Mesendoderm (in vitro differentiated cells): ENCODE data around the gene TMCC2.

Source experiments
- DNase-seq: peaks from one replicate; pipeline ENCODE4 v3.0.0; 2013
- H2AK5ac ChIP-seq: 2 replicates; pipeline ENCODE4 v1.6.1; 2013; ENCODE audit warnings: low read length, inconsistent platforms
- H2BK120ac ChIP-seq: 2 replicates; pipeline ENCODE4 v1.6.1; 2013; ENCODE audit warnings: low read depth, mild to moderate bottlenecking, low read length, moderate library complexity, mixed read lengths
- H2BK15ac ChIP-seq: replicated peaks from 2 replicates; pipeline ENCODE4 v1.6.1; 2013; ENCODE audit warnings: low read depth, mild to moderate bottlenecking, moderate library complexity
- H2BK5ac ChIP-seq: 2 replicates; pipeline ENCODE4 v1.6.1; 2013; ENCODE audit warnings: low read length, inconsistent platforms
- H3K18ac ChIP-seq: 2 replicates; pipeline ENCODE4 v1.6.1; 2013; ENCODE audit warnings: mild to moderate bottlenecking, low read length, mixed read lengths
- H3K23ac ChIP-seq: one replicate; pipeline ENCODE4 v1.6.1; 2013; ENCODE audit warnings: low read length
- H3K27ac ChIP-seq: 2 replicates; pipeline ENCODE4 v1.5.1; 2013; ENCODE audit warnings: low read depth, mild to moderate bottlenecking, inconsistent platforms, low read length, moderate library complexity
- H3K27me3 ChIP-seq: 2 replicates; pipeline ENCODE4 v1.6.1; 2013; ENCODE audit warnings: low read length, control low read depth, mild to moderate bottlenecking, inconsistent platforms; ENCODE audit not compliant: insufficient read depth, poor library complexity
- H3K36me3 ChIP-seq: 2 replicates; pipeline ENCODE4 v1.6.1; 2013; ENCODE audit warnings: low read length, inconsistent platforms; ENCODE audit not compliant: control insufficient read depth, insufficient read depth
- H3K4ac ChIP-seq: one replicate; pipeline ENCODE4 v1.6.1; 2013; ENCODE audit warnings: low read depth, mild to moderate bottlenecking, low read length, moderate library complexity
- H3K4me1 ChIP-seq: 2 replicates; pipeline ENCODE4 v1.6.1; 2013; ENCODE audit warnings: low read depth, low read length, inconsistent platforms; ENCODE audit not compliant: control insufficient read depth
- H3K4me2 ChIP-seq: 2 replicates; pipeline ENCODE4 v1.6.1; 2013; ENCODE audit warnings: low read length
- H3K4me3 ChIP-seq: 2 replicates; pipeline ENCODE4 v1.5.1; 2013; ENCODE audit warnings: mild to moderate bottlenecking, low read length
- H3K56ac ChIP-seq: one replicate; pipeline ENCODE4 v1.6.1; 2013; ENCODE audit warnings: low read length
- H3K79me1 ChIP-seq: 2 replicates; pipeline ENCODE4 v1.6.1; 2013; ENCODE audit warnings: low read length, inconsistent platforms
- H3K79me2 ChIP-seq: 2 replicates; pipeline ENCODE4 v1.6.1; 2013; ENCODE audit warnings: mild to moderate bottlenecking, low read length; ENCODE audit not compliant: control insufficient read depth, insufficient read depth
- H3K9ac ChIP-seq: 2 replicates; pipeline ENCODE4 v1.6.1; 2013; ENCODE audit warnings: low read length, inconsistent platforms
- H4K5ac ChIP-seq: one replicate; pipeline ENCODE4 v1.6.1; 2013; ENCODE audit warnings: low read length
- H4K8ac ChIP-seq: one replicate; pipeline ENCODE4 v1.6.1; 2013; ENCODE audit warnings: low read depth, mild to moderate bottlenecking, control low read depth, low read length, moderate library complexity
- WGBS: extraction: QIAGEN DNeasy Blood & Tissue Kit; methylation state at CpG from one replicate; pipeline ENCODE4 v1.1.7; 2013; ENCODE audit warnings: low lambda C conversion rate, missing lambda C conversion rate; ENCODE audit not compliant: insufficient coverage; ENCODE audit errors: extremely low coverage; 5-methylcytosine and 5-hydroxymethylcytosine counted together

The TMCC2 gene

GRCh38 chr1:205243350-205244191 is 15.8 kb downstream of the TMCC2 start:
- H3K79me2 ChIP-seq, result no peaks in the 10 kb centered on the region
- no peak overlapping the region for H2BK5ac ChIP-seq
- no peaks in the 10 kb centered on the region for H3K4me1 ChIP-seq
- H2BK15ac ChIP-seq, result no peak overlapping the region
- no peaks in the 10 kb centered on the region for H3K79me1 ChIP-seq
- no CpG with 5 or more reads among the region's 8 CpGs for WGBS
- no peaks in the 10 kb centered on the region for H3K27me3 ChIP-seq
- H4K5ac ChIP-seq, result no peak overlapping the region
- no peak overlapping the region for H2BK120ac ChIP-seq
- H2AK5ac ChIP-seq, result no peak overlapping the region
- H3K56ac ChIP-seq, result no peak overlapping the region
- H3K36me3 ChIP-seq, result no peaks in the 10 kb centered on the region
- H3K4me2 ChIP-seq, result no peak overlapping the region
- no peak overlapping the region for H3K4ac ChIP-seq
- no peak overlapping the region for H3K4me3 ChIP-seq
- no peak for DNase-seq
- no peak overlapping the region for H3K9ac ChIP-seq
- H4K8ac ChIP-seq, result no peak overlapping the region
- no peak overlapping the region for H3K23ac ChIP-seq
- H3K27ac ChIP-seq, result no peak overlapping the region
- no peak overlapping the region for H3K18ac ChIP-seq

DNA sequence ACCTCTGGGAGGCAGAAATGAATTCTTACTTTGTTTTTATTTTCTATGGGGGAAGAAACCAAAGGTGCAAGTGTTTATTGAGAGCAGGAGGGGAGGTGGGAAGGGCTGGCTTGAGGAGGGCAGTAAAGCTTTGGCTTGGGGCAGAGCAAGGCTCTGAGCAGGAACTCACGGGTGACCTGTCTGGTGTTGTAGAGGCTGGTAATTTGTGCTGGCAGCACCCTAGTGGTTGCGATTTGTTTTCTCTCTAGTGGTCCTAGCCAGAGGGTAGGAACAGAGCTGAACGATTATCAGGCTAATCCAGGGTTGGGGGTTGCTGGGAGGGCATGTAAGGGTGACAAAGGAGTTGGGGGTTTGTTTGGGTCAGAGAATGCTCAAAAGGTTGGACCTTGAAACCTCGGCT is 16.6 kb downstream of the TMCC2 start:
- H3K4ac ChIP-seq, result no peak overlapping the region

GRCh38 chr1:205245096-205245495 is 17.4 kb downstream of the TMCC2 start:
- Histone ChIP-seq H3K18ac (no peak overlapping the region), H3K4ac (no peak overlapping the region), H4K5ac (no peak overlapping the region), H3K27ac (no peak overlapping the region), H2BK15ac (no peak overlapping the region), H3K4me2 (no peak overlapping the region), H3K79me1 (no peaks in the 10 kb centered on the region), H2BK120ac (no peak overlapping the region), H3K4me3 (no peak overlapping the region), H4K8ac (no peak overlapping the region), H3K36me3 (no peaks in the 10 kb centered on the region), H3K4me1 (no peaks in the 10 kb centered on the region), H2AK5ac (no peak overlapping the region), H2BK5ac (no peak overlapping the region), H3K79me2 (no peaks in the 10 kb centered on the region), H3K56ac (no peak overlapping the region), H3K27me3 (no peaks in the 10 kb centered on the region), H3K23ac (no peak overlapping the region), H3K9ac (no peak overlapping the region)
- no CpG with 5 or more reads among the region's 7 CpGs for WGBS
- DNase-seq, result no peak

More for the DNA sequence above, 16.6 kb downstream of the TMCC2 start:
- no peaks in the 10 kb centered on the region for H3K79me2 ChIP-seq
- no peak overlapping the region for H3K4me2 ChIP-seq
- no peaks in the 10 kb centered on the region for H3K4me1 ChIP-seq
- H3K36me3 ChIP-seq, result no peaks in the 10 kb centered on the region
- H3K23ac ChIP-seq, result no peak overlapping the region
- no peaks in the 10 kb centered on the region for H3K27me3 ChIP-seq
- no peak overlapping the region for H2BK120ac ChIP-seq
- no peak overlapping the region for H3K27ac ChIP-seq
- no peak overlapping the region for H3K4me3 ChIP-seq
- no peak overlapping the region for H3K9ac ChIP-seq
- H4K8ac ChIP-seq, result no peak overlapping the region
- WGBS, result no CpG with 5 or more reads among the region's 4 CpGs
- H3K56ac ChIP-seq, result no peak overlapping the region
- H3K79me1 ChIP-seq, result no peaks in the 10 kb centered on the region
- no peak overlapping the region for H2BK5ac ChIP-seq
- no peak overlapping the region for H2AK5ac ChIP-seq
- DNase-seq, result no peak
- H2BK15ac ChIP-seq, result no peak overlapping the region
- no peak overlapping the region for H3K18ac ChIP-seq
- H4K5ac ChIP-seq, result no peak overlapping the region

DNA sequence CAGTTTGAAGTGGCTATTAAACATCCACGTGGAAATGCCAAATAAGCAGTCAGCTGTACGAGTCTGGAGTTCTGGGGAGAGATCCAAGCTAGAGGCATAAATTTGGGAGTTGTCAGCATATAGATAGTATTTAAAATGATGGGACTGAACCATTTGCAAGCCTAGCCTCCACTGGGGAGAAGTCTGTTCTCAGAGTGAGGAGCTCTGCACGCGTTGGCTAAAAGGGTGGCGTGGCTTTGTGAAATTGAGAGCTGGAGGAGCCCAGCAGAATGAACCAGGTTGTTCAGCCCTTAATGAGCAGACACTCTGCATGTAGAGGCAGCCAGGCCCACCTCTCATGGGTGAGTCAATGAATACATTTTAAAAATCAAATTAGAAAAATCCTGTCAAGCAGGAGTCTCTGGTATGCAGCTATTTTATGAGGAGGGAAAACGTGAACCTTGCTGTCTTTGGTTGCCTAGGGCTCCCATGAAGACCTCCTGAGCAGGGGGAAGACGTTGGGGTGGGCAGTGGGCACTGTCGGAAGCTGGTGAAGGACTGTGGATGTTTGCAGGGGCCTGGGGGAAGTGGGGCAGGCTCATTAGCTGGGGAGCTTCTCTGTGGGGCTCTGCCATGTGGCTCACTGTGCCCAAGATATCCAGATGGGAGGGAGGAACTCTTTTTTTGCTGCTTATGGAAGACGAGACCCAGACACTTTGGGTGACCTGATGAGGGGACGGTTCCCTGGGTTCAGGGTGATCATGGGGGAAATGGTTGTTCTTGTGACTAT is 18.8 kb downstream of the TMCC2 start:
- Histone ChIP-seq H3K23ac (no peak overlapping the region), H3K27me3 (no peaks in the 10 kb centered on the region), H3K36me3 (no peaks in the 10 kb centered on the region), H3K9ac (no peak overlapping the region), H3K79me2 (no peaks in the 10 kb centered on the region), H2BK15ac (no peak overlapping the region), H3K79me1 (no peaks in the 10 kb centered on the region), H3K4me2 (no peak overlapping the region), H4K8ac (no peak overlapping the region), H2BK120ac (no peak overlapping the region), H3K56ac (no peak overlapping the region), H3K4me1 (peaks cover 3% of the 10 kb centered on the region), H3K4me3 (no peak overlapping the region), H3K27ac (no peak overlapping the region), H2BK5ac (no peak overlapping the region), H3K4ac (no peak overlapping the region), H3K18ac (no peak overlapping the region), H2AK5ac (no peak overlapping the region), H4K5ac (no peak overlapping the region)
- WGBS, result no CpG with 5 or more reads among the region's 10 CpGs
- no peak for DNase-seq

DNA sequence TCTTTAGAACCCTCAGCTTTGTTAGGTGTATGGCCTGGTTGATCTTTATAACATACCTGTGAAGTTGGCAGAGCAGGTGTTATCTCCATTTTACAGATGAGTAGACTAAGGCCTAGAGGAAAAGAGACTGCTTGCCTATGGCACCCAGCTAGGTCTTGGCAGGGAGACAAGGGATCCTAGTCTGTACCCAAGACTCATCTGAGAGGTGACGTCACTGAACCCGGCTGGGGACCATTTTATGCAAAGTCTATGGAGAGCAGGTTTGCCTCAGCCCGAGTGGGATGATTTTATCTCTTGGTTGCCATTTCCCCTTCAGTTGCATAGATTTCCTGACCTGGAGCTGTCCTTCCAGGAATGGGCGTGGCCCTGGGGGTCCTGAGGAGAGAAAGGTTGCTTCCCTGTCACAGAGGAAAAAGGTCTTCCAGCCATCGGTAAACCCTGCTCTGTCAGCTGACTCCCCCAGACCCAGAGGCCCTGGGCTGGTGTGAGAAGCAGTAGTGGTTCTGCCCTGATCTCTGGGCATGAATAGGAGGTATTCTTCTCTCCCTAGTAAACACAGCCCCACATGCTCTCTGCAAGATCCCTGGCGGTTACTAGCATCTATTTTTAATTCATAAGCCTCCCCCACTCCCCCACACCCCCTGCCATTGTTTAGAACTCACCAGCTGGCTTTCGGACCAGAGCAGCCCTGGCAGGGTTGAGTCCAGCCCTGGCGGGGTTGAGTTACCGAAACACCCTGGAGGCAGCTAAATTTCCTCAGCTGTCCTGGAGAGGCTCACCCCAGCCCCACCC is 19.6 kb downstream of the TMCC2 start:
- DNase-seq, result peak; percentile 30
- Histone ChIP-seq H3K4me3 (no peak overlapping the region), H3K27me3 (no peaks in the 10 kb centered on the region), H4K8ac (no peak overlapping the region), H3K79me1 (no peaks in the 10 kb centered on the region), H3K4me2 (no peak overlapping the region), H3K4me1 (peaks cover 3% of the 10 kb centered on the region), H4K5ac (no peak overlapping the region), H3K56ac (no peak overlapping the region), H2BK120ac (no peak overlapping the region), H3K23ac (no peak overlapping the region), H2BK15ac (no peak overlapping the region), H3K36me3 (no peaks in the 10 kb centered on the region), H3K4ac (no peak overlapping the region), H2BK5ac (no peak overlapping the region), H3K27ac (no peak overlapping the region), H3K79me2 (no peaks in the 10 kb centered on the region), H3K9ac (no peak overlapping the region), H2AK5ac (no peak overlapping the region), H3K18ac (no peak overlapping the region)
- WGBS, result no CpG with 5 or more reads among the region's 9 CpGs
